ENCODE measurements around the gene SVIL. TPM values are rescaled to one million over a fixed set of nuclear protein-coding genes. Genes with fewer than 3 reads are reported as not detected.

SVIL gene
- polyA plus RNA-seq, 1 donor (not counting 4 experiments of a cell fraction or from before 2014, with no cell fraction given): 16.2 TPM

DNA sequence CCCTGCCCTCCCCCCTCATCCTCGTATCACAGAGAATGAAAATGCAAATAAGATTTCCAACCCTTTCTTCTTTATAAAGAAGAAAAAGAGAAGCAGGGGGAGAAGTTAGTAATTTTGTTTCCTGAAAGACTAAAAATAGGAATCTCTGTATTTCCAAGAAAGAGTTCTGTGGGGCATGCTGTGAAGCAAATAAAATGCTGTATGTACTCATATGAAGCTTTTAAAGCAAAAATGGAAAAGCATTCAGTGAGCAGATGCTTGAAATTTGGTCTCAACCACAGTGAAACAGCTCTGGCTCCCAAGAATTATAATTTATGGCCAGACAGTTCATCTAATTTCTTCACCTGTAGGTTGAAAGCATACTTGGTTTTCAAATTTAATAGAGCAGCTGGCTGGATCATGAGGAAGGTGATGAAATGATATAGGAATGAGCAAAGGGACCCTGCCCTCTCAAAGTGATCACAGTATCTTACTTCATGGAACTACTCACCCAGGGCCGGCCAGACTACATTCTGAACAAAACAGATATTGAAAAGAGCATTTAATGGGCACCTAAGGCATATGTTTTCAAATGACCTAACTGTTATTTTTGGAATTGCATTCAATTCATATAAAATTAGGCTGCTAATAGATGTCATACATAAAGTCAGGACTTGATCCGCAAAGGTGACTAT lies 31.4 kb downstream of the SVIL start:
- no peaks in the 10 kb centered on the region for H4K20me1 ChIP-seq (ENCODE audit: control insufficient read depth, extremely low read depth, insufficient read depth, low read length)
- DNase-seq (ENCODE audit: low read depth, low spot score): no peak
- dilution Hi-C loops (cut with MboI; ENCODE audit: extremely low pct_ligation_motif_present, low sequenced_read_pairs): no loop called here

DNA sequence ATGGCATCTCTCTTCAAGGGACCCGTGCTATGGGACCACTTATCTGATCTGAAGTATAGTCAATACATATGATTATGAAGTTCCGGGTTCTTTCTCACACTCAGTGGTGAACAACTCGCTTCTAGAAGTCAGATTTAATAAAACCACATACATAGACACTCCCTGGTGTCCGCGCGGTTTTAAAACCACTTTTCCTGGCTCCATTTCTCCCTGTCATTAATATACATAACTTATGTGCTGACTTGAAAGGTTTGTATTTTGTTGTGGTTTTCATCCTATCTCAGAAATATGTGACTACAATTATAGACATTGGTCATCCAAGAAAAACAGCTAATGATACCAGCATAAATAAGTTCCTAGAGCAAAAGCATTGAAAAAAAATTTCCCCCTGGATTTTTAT lies 34.0 kb downstream of the SVIL start:
- no peak for TF ChIP-seq EZH2 (IDR thresholded peaks at IDR 0.05; ENCODE audit: low read length)
- TF ChIP-seq, protein P1, sequence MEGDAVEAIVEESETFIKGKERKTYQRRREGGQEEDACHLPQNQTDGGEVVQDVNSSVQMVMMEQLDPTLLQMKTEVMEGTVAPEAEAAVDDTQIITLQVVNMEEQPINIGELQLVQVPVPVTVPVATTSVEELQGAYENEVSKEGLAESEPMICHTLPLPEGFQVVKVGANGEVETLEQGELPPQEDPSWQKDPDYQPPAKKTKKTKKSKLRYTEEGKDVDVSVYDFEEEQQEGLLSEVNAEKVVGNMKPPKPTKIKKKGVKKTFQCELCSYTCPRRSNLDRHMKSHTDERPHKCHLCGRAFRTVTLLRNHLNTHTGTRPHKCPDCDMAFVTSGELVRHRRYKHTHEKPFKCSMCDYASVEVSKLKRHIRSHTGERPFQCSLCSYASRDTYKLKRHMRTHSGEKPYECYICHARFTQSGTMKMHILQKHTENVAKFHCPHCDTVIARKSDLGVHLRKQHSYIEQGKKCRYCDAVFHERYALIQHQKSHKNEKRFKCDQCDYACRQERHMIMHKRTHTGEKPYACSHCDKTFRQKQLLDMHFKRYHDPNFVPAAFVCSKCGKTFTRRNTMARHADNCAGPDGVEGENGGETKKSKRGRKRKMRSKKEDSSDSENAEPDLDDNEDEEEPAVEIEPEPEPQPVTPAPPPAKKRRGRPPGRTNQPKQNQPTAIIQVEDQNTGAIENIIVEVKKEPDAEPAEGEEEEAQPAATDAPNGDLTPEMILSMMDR (optimal IDR thresholded peaks at IDR 0.05 in 1 of 3, IDR thresholded peaks at IDR 0.05 in 1 of 3, conservative IDR thresholded peaks at IDR 0.05 in 1 of 3; ENCODE audit: extremely low read depth in 1 of 3, insufficient read depth in 2 of 3, low read length in 3 of 3): no peak
- Histone ChIP-seq H3K36me3 (ENCODE audit: control insufficient read depth in 2 of 2, extremely low read depth in 1 of 2, insufficient read depth in 2 of 2, low read length in 2 of 2) (peaks cover 0 to 3% of the 10 kb centered on the region in 2 experiments), H3K27me3 (ENCODE audit: control insufficient read depth, extremely low read depth, insufficient read depth, low read length) (no peaks in the 10 kb centered on the region), H3K4me1 (ENCODE audit: control insufficient read depth, extremely low read depth, insufficient read depth, low read length) (peaks cover 23% of the 10 kb centered on the region), H3K79me2 (ENCODE audit: control insufficient read depth, insufficient read depth, low read length) (peaks cover 5% of the 10 kb centered on the region), H3K4me2 (ENCODE audit: control insufficient read depth, extremely low read depth, insufficient read depth, low read depth, low read length) (no peak overlapping the region), H4K20me1 (ENCODE audit: control insufficient read depth, extremely low read depth, insufficient read depth, low read length) (no peaks in the 10 kb centered on the region), H3K27ac (ENCODE audit: control insufficient read depth, insufficient read depth, low read length) (peak overlapping the region; percentile 71), H3K9me3 (ENCODE audit: control insufficient read depth, low read depth, low read length) (no peaks in the 10 kb centered on the region), H3K4me3 (ENCODE audit: control insufficient read depth in 2 of 3, extremely low read depth in 1 of 3, insufficient read depth in 2 of 3, low read depth in 1 of 3, low read length in 3 of 3) (no peak overlapping the region), H3K9ac (ENCODE audit: control insufficient read depth, extremely low read depth, insufficient read depth, low read length) (no peak overlapping the region), H2AFZ (ENCODE audit: control insufficient read depth, low read length) (no peak overlapping the region), H3K9me1 (ENCODE audit: control insufficient read depth, extremely low read depth, insufficient read depth, low read length) (no peaks in the 10 kb centered on the region)
- no peak for FAIRE-seq
- DNase-seq (ENCODE audit: low read depth, low spot score): no peak
- dilution Hi-C loops (cut with MboI; ENCODE audit: extremely low pct_ligation_motif_present, low sequenced_read_pairs): no loop called here

More for the DNA sequence above, 31.4 kb downstream of the SVIL start:
- TF ChIP-seq EZH2 (IDR thresholded peaks at IDR 0.05; ENCODE audit: low read length): no peak
- TF ChIP-seq, protein P1 (optimal IDR thresholded peaks at IDR 0.05 in 1 of 3, IDR thresholded peaks at IDR 0.05 in 1 of 3, conservative IDR thresholded peaks at IDR 0.05 in 1 of 3; ENCODE audit: extremely low read depth in 1 of 3, insufficient read depth in 2 of 3, low read length in 3 of 3): no peak
- no peak overlapping the region for H3K4me3 ChIP-seq (ENCODE audit: control insufficient read depth in 2 of 3, extremely low read depth in 1 of 3, insufficient read depth in 2 of 3, low read depth in 1 of 3, low read length in 3 of 3)
- peaks cover 0 to 3% of the 10 kb centered on the region in 2 experiments for H3K36me3 ChIP-seq (ENCODE audit: control insufficient read depth in 2 of 2, extremely low read depth in 1 of 2, insufficient read depth in 2 of 2, low read length in 2 of 2)
- peaks cover 33% of the 10 kb centered on the region for H3K4me1 ChIP-seq (ENCODE audit: control insufficient read depth, extremely low read depth, insufficient read depth, low read length)
- FAIRE-seq: no peak
- H3K27ac ChIP-seq (ENCODE audit: control insufficient read depth, insufficient read depth, low read length): no peak overlapping the region
- H3K27me3 ChIP-seq (ENCODE audit: control insufficient read depth, extremely low read depth, insufficient read depth, low read length): no peaks in the 10 kb centered on the region
- H3K9me3 ChIP-seq (ENCODE audit: control insufficient read depth, low read depth, low read length): no peaks in the 10 kb centered on the region
- H3K9ac ChIP-seq (ENCODE audit: control insufficient read depth, extremely low read depth, insufficient read depth, low read length): no peak overlapping the region
- peaks cover 2% of the 10 kb centered on the region for H3K9me1 ChIP-seq (ENCODE audit: control insufficient read depth, extremely low read depth, insufficient read depth, low read length)
- H3K4me2 ChIP-seq (ENCODE audit: control insufficient read depth, extremely low read depth, insufficient read depth, low read depth, low read length): no peak overlapping the region
- H3K79me2 ChIP-seq (ENCODE audit: control insufficient read depth, insufficient read depth, low read length): no peaks in the 10 kb centered on the region
- no peak overlapping the region for H2AFZ ChIP-seq (ENCODE audit: control insufficient read depth, low read length)

Data from keratinocyte (primary cell).